Amygdala (tissue), 56 donors: ENCODE data around the gene FAM180A.
"Not testable (repeated sequence)": the region's sequence is repeated elsewhere in the genome, so short reads cannot be mapped to it uniquely, and the experiment has no call there.

ENCODE experiments used
- DNase-seq, 56 donors: peaks; one replicate each; lab custom pipeline; 2025; lab: John Stamatoyannopoulos, UW

The FAM180A gene

DNA sequence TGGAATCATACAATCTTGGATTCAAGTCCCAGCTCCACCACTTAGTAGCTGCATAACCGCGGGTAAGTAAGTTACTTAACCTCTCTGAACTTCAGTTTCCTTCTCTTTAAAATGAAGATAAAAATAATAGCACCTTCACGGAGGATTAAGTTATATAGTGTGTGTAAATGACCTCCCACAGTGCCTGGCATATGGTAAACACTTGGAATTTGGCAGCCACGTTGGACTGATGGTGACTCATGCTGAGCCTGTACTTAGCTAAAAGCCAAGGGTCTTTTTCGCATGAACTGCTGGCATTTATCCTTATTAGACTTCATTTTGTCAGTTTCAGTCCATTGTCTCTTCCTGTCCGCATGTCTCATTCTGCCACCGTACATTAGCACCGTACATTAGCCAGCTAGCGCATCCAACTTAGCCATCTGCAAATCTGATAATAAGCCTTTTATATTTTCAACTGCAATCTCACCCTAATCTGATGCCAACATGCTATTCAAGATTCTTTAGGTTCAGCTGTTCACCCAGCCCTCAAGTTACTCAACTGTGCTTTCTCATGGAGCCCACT, 31.9 kb downstream of the FAM180A start:
- DNase-seq = no peak

DNA sequence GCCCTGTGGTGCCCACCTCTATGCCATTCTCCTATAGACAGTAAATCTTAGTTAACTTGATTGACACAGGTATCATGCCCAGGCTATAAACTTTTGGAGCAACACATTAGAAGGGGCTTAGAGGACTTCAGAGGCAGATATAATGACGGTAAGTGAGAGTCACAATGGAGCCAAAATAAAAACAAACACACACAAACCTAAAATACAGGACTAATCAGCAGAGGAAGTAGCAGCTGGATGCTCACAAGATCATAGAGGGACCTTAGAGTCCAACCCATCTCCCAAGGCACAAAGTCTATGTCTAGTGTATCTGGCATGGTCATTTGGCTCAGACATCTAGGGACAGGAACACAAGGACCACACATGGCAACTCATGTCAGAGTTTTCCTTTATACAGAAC, 32.9 kb downstream of the FAM180A start:
- no peak for DNase-seq

DNA sequence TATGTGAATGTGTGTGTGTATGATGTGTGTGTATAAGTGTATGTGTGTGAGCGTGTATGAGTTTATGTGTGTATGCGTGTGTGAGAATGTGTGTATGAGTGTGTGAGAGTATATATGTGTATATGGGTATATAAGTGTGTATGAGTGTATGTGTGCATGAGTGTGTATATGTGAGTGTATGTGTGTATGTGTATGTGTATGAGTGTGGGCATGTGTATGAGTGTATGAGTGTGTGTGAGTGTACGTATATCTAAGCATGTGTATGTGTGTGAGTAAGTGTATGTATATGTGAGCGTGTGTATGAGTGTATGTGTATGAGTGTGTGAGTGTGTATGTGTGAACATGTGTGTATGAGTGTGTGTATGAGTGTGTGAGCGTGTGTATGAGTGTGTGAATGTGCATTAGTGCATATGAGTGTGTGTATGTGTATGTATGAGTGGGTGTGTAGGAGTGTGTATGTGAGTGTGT, 33.5 kb downstream of the FAM180A start:
- no peak for DNase-seq

DNA sequence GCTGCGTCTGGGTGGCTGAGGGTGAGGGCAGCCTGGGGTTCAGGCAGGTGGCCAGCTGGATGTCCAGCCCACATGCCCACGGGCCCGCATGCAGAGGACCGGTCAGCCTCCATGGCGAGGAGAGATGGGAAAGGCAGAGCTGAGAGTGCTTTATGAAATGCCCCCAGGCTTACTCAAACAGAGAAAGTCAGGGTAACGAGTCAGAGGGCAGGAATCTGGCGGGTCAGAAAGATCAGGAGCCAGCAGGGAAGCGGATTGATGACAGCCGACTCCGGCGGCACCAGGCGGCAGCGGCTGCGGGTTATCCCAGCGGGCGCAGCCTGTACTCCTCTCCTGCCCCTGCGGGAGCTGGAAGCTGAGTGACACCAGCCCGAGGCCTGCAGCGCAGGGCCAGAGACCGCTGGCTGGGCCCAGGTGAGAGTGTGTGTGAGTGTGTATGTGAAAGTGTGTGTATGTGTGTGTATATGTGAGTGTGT, 34.0 kb downstream of the FAM180A start:
- no peak for DNase-seq

DNA sequence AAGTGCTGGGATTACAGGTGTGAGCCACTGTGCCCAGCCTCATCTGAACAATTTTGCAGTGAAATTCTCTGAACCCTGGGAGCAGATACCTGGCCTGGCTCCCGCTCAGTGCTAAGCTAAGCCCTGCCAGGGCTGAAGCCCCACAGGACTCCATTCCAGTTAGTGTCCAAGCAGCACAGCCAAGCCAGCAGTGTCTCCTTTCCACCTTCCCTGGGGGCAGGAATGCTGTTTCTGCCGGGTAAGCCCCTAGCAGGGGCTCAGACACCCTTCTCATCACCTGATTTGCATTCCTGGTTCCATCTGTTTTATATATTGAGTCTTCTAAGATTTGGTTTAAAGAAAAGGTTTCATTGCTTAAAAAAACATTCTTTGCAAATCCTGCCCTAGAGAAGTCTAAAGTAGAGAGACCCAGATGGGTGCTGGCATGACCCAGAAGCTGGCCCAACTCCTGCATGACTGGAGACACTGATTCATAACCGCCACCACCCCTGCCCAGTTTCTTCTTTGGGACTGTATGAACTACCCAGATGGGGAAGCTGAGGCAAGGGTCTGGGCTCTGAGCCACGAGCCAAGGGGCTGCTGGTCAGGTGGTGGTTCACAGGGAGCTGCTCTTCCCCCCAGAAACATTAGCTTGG, 34.7 kb downstream of the FAM180A start:
- no peak for DNase-seq

DNA sequence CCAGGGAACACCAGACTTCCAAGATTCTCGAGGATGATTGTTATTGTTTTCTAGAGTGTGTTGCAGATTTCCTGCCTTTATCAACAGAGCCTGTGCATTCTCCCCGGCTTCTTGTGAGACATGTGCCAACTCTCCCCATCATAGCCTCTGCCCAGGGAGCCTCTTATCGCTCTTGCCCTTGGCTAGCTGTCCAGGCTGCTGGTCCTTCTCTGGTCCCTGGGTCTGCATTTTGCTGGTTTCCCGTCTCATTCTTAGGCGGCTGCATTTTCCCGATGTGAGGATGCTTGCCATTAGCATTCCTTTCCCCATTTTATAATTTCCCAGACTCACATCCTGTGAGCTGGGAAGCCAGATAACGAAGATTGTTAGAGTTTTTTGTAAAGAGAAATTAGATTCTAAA, 35.8 kb downstream of the FAM180A start:
- DNase-seq = no peak

DNA sequence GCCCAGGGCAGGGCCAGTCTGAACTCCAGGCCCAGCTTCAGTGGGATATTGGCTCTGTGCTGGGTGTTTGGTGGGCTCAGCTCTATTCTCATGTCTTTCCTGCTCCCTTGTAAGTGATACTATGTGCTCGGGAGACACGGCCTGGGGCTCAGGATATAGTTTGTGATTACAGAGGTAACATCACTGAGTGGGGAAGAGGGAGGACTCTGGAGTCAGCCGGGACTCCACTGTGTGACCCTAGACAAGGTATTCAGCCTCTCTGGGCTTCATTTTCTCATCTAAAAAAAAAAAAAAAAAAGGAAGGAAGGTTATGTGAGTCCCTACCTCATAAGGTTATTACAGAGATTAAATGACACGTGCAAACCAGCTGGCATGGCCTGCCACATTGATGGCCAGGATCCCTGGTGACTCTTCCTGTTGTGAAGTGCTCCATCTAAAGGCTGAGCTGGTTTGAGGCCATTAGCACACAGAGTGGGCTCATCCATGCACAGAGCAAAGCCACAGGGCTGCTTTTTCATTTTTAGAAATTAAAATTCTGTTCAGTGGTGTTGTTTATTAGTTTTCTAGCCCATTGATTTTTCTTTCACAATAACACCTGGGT, 36.3 kb downstream of the FAM180A start:
- no peak for DNase-seq

DNA sequence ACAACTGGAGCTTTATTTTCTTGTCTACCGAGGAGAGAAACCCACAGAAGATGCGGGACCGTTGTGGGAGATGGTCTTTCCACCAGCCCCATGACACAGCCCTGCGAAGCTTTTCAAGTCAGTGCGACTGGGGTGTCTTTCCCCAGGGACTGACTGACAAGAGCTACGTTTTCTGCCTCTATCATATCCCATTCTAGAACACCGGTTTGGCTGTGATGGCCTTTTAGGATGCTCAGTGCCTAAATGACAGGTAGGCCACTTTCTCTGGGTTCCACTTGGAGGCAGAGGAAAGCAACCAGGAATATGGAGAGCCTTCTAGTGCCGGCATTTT, 37.5 kb downstream of the FAM180A start:
- DNase-seq = no peak

DNA sequence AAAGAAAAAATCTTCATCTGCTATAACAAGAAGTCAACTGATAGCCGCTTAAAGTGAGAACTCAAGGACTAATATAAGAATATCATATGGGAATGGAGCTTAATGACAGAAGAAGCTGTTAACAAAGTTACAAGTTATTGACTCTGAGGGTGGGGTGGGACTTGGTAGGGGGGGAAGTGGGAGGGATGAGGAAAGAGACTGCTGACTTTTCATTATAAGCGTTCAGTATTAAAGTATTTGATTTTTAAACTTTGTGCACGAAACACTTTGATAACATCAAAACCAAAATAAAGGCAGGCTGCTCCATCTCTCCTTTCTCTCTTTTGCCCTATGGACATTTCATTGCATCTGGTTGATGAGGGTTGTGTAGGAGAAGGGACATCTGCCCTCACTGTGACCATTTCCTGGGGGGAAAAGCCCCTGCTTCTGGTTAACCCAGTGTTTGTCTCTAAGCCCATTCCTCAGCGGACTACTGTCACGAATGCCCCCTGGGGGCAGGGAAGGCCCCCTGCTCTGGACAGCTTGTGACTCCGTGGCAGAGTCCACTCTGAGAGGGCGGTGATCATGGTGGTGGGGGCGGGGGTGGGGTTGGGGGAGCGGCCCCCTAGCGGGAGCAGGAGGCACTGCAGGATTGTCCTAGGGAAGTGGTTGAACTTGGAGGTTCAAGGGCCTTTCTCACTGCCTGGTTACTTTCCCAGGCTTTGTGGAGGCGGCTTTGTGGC, 38.0 kb downstream of the FAM180A start:
- no peak for DNase-seq

DNA sequence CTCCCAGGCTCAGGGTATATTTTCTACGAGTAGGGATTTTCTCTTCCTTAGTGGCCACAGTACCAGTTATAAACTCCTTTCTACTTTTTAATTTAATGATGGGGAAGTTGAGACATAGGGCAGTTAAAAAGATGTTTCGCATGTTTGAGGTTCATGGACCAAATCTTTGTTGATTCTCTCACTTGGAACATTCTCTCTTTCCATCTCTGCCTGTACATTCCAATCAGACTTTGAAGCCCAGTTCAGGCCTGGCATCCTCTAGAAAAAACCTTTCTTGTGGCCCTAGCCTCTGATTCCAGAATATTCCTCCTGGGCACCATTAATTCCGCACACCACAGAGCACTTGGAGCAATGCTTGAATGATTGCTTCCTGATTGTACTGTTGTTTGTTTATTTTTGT, 39.1 kb downstream of the FAM180A start:
- DNase-seq = no peak

DNA sequence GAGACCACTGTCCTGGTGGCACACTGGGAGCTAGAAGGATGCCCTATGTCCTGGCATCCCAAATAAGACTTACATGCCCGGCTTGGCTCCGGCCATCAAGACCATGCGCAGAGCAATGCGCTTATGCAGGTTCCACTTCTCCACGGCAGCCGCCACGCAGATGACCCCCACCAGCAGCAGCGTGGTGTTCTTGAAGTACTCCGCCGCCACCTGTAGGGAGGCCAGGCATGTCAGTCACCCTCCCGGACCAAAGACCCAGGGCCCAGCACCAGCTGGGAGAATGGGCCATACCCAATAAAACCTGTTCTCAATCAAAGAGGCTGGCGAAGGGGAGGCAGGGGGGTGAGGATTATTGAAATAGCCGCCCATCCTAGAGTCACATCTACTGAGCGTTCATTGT, 40.6 kb downstream of the FAM180A start:
- DNase-seq = no peak

DNA sequence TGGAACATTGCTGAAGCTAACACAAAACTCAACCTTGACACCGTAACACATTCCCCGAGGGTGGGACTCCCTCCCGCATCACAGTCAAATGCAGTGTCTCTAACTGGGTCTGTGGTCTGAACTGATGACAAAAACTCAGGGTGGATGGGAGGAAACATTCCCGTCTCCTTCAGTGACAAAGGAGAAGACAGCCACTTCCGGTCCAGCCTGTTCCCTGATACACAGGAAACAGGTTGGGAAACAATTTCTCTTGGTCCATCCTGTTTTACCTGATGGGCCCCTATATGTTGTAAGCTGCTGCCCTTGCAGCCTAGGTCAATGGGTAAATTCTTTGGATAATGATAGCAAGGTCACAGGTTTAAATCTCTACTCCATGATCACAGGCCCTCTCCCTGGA, 41.0 kb downstream of the FAM180A start:
- DNase-seq = no peak

DNA sequence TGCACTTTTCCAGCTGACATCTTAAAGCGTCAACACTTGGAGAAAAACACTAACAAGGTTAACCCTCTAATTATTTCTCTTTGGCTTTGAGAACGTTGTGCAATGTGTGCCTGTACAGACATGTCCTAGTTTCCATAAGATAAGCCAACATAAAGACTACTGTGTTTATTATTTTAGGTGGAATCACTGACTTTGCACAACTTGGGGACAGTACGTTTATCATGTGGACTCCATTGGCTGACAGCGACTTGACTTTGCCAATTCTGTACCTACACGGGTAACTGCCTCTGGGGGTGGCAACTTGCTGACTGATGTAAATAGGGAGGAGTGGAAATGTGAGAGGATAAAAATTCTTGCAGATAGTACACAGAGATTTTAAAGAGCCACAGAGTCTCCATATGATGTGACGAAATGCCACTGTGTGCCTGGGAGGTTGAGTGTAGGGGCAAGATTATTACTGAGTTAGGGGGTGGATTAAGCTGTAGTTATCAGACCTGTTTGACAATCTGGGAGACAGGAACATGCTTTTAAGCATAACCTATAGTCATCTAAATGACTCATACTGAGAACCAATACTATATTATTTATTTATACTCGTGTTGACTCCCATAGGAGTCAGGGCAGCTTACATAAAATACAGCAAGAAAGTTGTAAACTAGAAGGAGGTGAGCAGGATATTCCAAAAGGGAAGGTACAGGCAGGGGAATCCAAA, 41.6 kb downstream of the FAM180A start:
- no peak for DNase-seq

DNA sequence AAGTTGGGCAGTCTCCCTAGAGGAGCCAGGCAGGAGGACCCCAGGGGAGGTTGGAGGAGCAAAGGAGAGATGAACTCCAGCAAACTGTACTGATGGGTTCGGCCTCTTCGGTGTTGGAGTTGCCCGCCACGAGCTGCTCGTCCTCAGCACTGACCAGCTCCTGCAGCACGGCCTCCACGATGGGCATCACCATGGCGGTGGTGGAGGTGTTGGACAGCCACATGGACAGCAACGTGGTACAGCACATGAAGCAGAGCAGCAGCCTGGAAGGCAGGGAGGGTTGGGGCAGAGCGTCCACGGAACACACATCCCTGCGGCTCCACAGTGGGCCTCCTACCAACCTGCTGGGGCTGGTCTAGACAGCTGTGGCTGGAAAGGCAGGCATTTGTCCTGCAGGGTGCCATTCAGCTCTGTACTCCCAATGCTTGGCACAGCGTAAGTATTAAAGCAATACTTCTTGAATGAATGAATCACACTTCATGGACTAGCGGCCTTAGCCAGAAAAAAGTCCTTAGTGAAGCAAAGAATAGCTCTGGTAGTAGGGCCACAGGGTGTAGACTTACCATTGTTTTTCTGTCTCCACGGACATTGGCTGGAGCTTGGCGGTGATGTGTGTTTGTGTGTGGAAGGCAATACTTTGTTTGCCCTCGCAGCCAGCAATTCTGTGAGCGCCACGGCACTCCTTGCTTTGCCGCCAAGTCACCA, 42.4 kb downstream of the FAM180A start:
- DNase-seq = no peak

DNA sequence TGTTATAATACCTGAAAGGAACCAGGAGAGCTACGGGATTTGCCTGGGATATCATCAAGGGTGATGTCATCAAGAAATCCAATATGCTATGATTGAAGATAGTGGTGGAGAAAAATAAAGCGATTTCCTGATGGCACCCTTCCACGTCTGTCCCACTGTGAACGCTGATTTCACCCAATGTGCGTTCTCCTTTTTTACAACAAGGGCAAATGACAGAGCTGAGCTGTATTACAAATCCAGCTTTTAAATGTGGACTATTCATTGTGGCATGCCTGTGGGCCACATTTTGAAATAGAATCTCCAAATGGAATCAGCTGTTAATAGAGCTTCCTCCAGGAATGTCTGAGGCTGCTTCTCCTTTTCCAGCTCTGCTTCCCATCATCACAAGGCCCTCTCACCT, 43.9 kb downstream of the FAM180A start:
- no peak for DNase-seq

DNA sequence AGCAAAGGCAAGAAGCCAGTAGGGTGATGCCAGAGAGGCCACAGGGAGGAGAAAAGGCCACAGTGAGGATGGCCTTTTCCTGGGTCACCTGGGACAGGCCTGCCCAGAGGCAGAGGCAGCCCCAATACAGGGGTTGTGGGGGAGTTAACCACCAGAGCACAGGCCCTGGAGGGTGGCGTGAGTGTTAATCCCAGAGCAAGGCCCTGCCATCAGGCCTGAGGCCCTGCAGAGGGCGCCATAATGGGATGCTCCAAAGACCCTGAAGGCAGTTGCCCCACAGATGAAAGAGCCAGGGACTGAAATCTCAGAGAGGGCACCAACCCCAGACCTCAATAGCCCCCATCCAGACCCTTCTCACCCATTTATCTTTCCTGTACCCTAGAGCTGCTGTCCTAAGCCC, 44.5 kb downstream of the FAM180A start:
- no peak for DNase-seq

DNA sequence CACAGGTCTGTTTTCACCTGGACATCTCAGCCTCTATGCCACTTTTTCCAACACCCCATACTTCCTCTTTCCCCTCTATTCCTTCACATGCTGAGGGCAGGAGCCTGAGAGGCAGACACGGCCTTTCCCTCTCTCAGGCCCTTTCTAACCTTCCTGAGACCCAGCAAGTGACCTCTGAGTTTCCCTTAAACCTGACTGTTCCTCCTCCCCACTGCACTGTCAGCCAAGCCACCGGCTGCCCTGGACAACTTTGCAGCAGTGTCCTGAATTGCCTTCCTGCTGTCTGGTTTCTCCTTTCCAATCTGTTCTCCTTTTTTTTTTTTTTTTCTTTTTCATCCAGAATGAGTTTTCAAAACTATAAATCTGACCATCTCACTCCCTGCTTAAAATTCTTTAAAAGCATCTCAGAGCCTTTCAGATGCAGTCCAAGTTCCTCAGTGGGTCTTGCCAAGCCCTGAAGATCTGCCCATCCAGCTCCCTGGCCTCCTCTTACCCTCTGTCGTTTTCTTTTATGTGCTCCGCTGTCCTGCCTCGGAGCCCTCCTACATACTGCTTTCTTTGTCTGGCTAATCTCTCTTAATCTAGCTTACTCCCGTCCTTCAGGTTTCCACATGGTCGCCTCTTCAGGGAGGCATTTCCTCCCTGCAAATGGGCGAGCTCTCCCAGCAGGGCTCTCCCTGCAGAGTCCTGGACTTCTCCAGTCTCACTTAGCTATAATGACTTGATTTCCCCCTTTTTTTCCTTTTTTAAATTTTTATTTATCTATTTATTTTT, 51.1 kb downstream of the FAM180A start:
- DNase-seq = no peak

DNA sequence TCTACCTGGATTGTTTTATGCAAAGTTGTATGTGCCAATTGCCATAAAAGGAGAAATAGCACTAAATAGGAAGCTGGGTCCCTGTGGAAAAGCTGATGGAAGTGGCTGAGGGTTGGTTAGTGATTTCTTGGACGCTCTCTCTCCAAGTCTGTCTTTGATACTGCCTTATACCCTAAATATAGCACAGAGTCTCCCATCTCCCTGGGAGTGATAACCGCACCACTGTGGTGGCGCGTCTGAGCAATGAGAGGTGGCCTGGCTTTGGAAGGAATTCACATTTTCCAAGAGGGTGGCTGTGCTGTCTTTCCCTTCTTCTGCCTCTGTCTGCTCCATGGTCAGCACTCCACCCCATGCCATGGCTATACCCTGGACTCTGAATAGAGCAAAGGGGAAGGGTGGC, 55.1 kb downstream of the FAM180A start:
- no peak for DNase-seq

DNA sequence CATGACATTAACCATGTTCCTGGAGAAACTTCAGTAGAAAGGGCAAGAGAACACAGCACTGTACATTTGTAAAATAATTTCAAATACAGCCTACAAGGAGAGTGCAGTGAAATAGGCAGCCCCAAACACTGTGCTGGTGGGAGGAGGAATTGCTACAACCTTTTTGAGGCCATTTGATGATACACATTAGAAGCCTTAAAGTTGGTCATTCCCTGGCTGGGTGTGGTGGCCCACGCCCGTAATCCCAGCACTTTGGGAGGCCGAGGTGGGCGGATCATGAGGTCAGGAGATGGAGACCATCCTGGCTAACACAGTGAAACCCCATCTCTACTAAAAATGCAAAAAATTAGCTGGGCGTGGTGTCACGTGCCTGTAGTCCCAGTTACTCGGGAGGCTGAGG, 56.0 kb downstream of the FAM180A start:
- not testable (repeated sequence) for DNase-seq

DNA sequence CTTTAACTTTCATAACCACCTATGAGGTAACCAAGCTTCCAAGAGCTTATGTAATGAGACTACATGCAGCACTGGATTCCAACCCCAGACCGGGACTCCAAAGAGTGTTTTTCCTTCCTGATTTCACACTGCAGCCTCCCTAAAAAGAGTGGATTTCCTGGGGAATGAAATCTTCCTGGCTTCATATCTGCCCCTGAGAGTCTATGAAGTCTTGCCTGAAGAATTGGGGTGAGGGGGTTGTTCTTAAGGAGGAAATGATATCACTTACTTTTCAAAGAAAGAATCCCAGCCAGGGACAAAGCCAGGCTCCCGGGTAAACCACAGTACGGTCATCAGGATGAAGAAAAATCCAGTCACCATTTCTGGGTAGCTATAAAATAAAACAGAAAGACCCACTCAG, 56.6 kb downstream of the FAM180A start:
- no peak for DNase-seq
